ENCODE data around the gene ZNF316. TPM values are rescaled to one million over a fixed set of nuclear protein-coding genes. Genes with fewer than 3 reads are reported as not detected.

The ZNF316 gene
- total RNA-seq, 1 experiment from 2014 or later = 22.2 TPM

DNA sequence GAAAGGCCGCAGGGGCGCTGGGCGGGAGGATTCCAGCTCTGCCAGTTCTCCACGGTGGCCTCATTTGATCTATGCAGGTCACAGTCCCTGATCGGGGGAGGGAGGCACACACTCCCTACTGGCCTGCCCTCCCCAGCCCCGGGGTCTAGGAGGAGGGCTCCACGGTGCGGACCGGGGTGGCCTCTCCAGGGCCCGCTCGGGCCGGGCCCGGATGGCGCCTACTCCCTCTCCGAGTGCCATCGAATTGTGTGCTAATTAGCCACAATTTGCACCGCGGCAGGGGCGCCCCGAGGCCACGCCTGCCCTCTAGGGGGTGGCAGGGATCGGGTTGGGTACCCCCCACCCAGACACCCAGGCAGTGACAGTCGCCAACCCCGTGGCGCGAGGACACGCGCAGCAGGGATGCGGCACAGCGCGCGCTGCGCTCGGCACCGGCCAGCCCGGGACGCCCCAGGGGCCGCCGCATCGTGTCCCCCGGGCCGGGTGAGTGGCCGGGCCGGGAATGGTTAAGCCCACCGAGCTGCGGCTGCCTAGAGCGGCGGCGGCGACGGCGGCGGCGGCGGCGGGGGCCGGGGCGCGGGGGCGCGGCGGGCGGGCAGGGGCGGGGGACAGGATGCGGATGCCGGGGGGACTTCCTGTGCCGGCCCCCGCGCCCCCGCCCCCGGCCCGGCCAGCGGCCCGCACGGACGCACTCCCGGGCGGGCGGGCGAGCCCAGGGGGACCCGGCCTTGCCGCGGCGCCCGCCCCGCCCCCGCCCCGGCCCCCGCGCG, 22.0 kb upstream of the ZNF316 start, which contains the start of gene ZNF853:
TSS of gene ZNF853 (plus strand) at position 658 of the 770 bp plus-strand sequence. CDS start 565 bp downstream, outside the sequence.
- H2BK120ac ChIP-seq (ENCODE audit: low read depth, low read length, poor library complexity, severe bottlenecking) = no peak within 1 kb of the TSS
- no peak within 1 kb of the TSS for H3K23ac ChIP-seq (ENCODE audit: insufficient read length, low read depth, low read length)
- WGBS (ENCODE audit: extremely low coverage, insufficient read length, low lambda C conversion rate) = no CpG with 5 or more reads among the region's 91 CpGs
- H3K4me2 ChIP-seq (ENCODE audit: insufficient read depth, insufficient read length, low read length) = peak within 1 kb of the TSS; percentile 83
- DNase-seq = no peak
- no peak within 1 kb of the TSS for H2AK5ac ChIP-seq (ENCODE audit: insufficient read length, low read length)
- H2BK12ac ChIP-seq (ENCODE audit: insufficient read length, low read depth, low read length) = no peak within 1 kb of the TSS
- no peak within 1 kb of the TSS for H2AFZ ChIP-seq (ENCODE audit: low read length)
- H3K27me3 ChIP-seq (ENCODE audit: insufficient read depth, low read length) = no peaks in the 10 kb centered on the region
- no peak within 1 kb of the TSS for H2BK15ac ChIP-seq (ENCODE audit: low read depth, low read length)
- H4K20me1 ChIP-seq (ENCODE audit: control insufficient read depth, insufficient read depth, insufficient read length) = no peaks in the 10 kb centered on the region
- no peaks in the 10 kb centered on the region for H3K9me3 ChIP-seq (ENCODE audit: control insufficient read depth, low read depth, low read length)
- Mint-ChIP-seq H3K4me3 (peak within 1 kb of the TSS; percentile 71 to 82), H3K4me1 (peaks cover 9 to 14% of the 10 kb centered on the region in 2 experiments), H3K36me3 (ENCODE audit: insufficient read depth in 1 of 3, low read depth in 3 of 3) (peaks cover under 1 to 21% (median 13%) of the 10 kb centered on the region in 3 experiments; a peak in 6 of 7 replicates), H3K27ac (peak within 1 kb of the TSS in 2 of 3 experiments; percentile 30 to 57; a peak in 3 of 7 replicates), H3K9me3 (no peaks in the 10 kb centered on the region; a peak in 1 of 5 replicates), H3K27me3 (ENCODE audit: low read depth) (no peaks in the 10 kb centered on the region; the same call in 1 of the 2 replicates)
- H4K91ac ChIP-seq (ENCODE audit: insufficient read length, low read depth, low read length) = no peak within 1 kb of the TSS
- no peaks in the 10 kb centered on the region for H3K79me1 ChIP-seq (ENCODE audit: insufficient read depth, low read depth, low read length, poor library complexity, severe bottlenecking)
- no peak within 1 kb of the TSS for H2BK20ac ChIP-seq (ENCODE audit: low read depth, low read length, poor library complexity, severe bottlenecking)
- no peak within 1 kb of the TSS for H3K9ac ChIP-seq (ENCODE audit: extremely low read depth, insufficient read length, low read length)
- H3K14ac ChIP-seq (ENCODE audit: insufficient read depth, low read length) = no peak within 1 kb of the TSS; the same call in 1 of the 2 replicates
- no peak within 1 kb of the TSS for H3K4ac ChIP-seq (ENCODE audit: low read depth, low read length)
- peaks cover 11% of the 10 kb centered on the region for H3K23me2 ChIP-seq (ENCODE audit: insufficient read length, low read depth, low read length, poor library complexity, severe bottlenecking)
- H4K5ac ChIP-seq (ENCODE audit: insufficient read length, low read depth, low read length) = no peak within 1 kb of the TSS
- TF ChIP-seq CTCF (conservative IDR thresholded peaks at IDR 0.05) = 0 out of 3 replicates have a peak, but pooled peaks have one; percentile 17
- peaks cover 5% of the 10 kb centered on the region for H3K4me1 ChIP-seq (ENCODE audit: insufficient read depth, low read length)
- no peak within 1 kb of the TSS for H2BK5ac ChIP-seq (ENCODE audit: insufficient read length, low read length)
- H3T11ph ChIP-seq (ENCODE audit: low read length) = no peak within 1 kb of the TSS
- H3K27ac ChIP-seq (ENCODE audit: insufficient read length, low read depth, low read length) = no peak within 1 kb of the TSS
- no peak within 1 kb of the TSS for H4K8ac ChIP-seq (replicated peaks; ENCODE audit: insufficient read length, low read depth, low read length)
- H3K18ac ChIP-seq (ENCODE audit: insufficient read length, low read depth, low read length) = no peak within 1 kb of the TSS
- H3K56ac ChIP-seq (ENCODE audit: insufficient read length, low read depth, low read length) = no peak within 1 kb of the TSS
- no peaks in the 10 kb centered on the region for H3K79me2 ChIP-seq (ENCODE audit: insufficient read depth, low read length)
